A549 (cell line): ENCODE results near the gene LRRC72.

Experiments
- ESRRA ChIP-seq: fragments of 150-350 bp; IDR thresholded peaks from 2 replicates; pipeline ENCODE4 v1.6.1; 2014; ENCODE audit warnings: mild to moderate bottlenecking, low read length, borderline replicate concordance
- POLR2A ChIP-seq: IDR thresholded peaks from 2 replicates; pipeline ENCODE4 v1.6.1; 2012; ENCODE audit warnings: mild to moderate bottlenecking, low read length
- SREBF2 ChIP-seq: fragments of 450-650 bp; IDR thresholded peaks from 2 replicates; pipeline ENCODE4 v1.6.1; 2014; ENCODE audit warnings: mild to moderate bottlenecking, moderate library complexity

DNA sequence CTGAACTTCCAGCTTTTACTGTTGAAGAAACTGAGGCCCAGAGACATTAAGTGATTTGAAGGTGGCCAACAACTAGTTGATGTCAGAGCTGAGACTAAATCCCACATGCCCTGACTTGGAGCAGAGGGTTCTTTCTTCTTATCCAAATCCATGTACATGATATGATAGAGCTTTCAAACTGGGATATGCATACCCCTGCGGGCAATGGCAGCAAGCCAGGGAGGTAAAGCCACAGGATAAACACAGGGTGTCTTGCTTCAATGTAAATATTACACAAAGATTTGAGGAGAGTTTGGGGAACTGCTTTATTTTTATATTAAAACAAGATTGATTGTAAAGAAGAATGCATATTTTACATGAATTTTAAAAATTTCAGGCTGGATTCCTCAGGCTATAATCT, 2.3 kb upstream of the LRRC72 start:
- TF ChIP-seq POLR2A (no peak), SREBF2 (no peak), ESRRA (no peak)
